HuH-7 (cell line): Measurements from ENCODE around the gene TNS3.
A peak's percentile ranks its signal among the peaks of the same experiment; 100 is the strongest.

Experiments used
- DNase-seq: peaks from one replicate; pipeline ENCODE4 v3.0.0; 2011; ENCODE audit warnings: low spot score

The TNS3 gene

GRCh38 chr7:47540387-47541350, 41.2 kb downstream of the TNS3 start:
- no peak for DNase-seq

- DNase-seq = no peak
These were observed 41.9 kb downstream of the TNS3 start for GRCh38 chr7:47540053-47540386.

- DNase-seq = peak; percentile 94
These were observed 42.4 kb downstream of the TNS3 start for GRCh38 chr7:47539398-47540052.

- DNase-seq = peak; percentile 60
These were observed 43.0 kb downstream of the TNS3 start for GRCh38 chr7:47538846-47539311.

GRCh38 chr7:47537716-47538675, 43.9 kb downstream of the TNS3 start:
- DNase-seq = no peak

- DNase-seq = peak; percentile 51
These were observed 45.0 kb downstream of the TNS3 start for GRCh38 chr7:47536661-47537611.

GRCh38 chr7:47535704-47536628, 45.9 kb downstream of the TNS3 start:
- DNase-seq = no peak

GRCh38 chr7:47535035-47535703, 46.7 kb downstream of the TNS3 start:
- peak; percentile 76 for DNase-seq

GRCh38 chr7:47534322-47535034, 47.4 kb downstream of the TNS3 start:
- peak; percentile 81 for DNase-seq

- DNase-seq = no peak
These were observed 50.1 kb downstream of the TNS3 start for GRCh38 chr7:47531584-47532492.

GRCh38 chr7:47529826-47530555, 51.9 kb downstream of the TNS3 start:
- DNase-seq = no peak

- DNase-seq = no peak
These were observed 52.5 kb downstream of the TNS3 start for GRCh38 chr7:47529405-47529804.

GRCh38 chr7:47528471-47528870, 53.4 kb downstream of the TNS3 start:
- DNase-seq = no peak

- DNase-seq = no peak
These were observed 55.4 kb downstream of the TNS3 start for GRCh38 chr7:47526466-47526865.

GRCh38 chr7:47525066-47525623, 56.8 kb downstream of the TNS3 start:
- no peak for DNase-seq

GRCh38 chr7:47523401-47523800, 58.5 kb downstream of the TNS3 start:
- no peak for DNase-seq
